Fibroblast of lung (primary cell): Measurements from ENCODE around the gene GRB2.

Source experiments
- CTCF ChIP-seq, 2 donors: IDR thresholded peaks in 1 of 2; conservative IDR thresholded peaks in 1 of 2; 1 replicate in 1 of 2; 2 replicates in 1 of 2; pipeline ENCODE4 v1.5.1; 2011 to 2012; ENCODE audit warnings: low read length in 2 of 2, control low read depth in 1 of 2, inconsistent platforms in 1 of 2, low read depth in 1 of 2, mild to moderate bottlenecking in 1 of 2
- EZH2 ChIP-seq: IDR thresholded peaks from 2 replicates; pipeline ENCODE4 v1.5.1; 2012; ENCODE audit warnings: low read length, control low read depth, mild to moderate bottlenecking; ENCODE audit errors: missing control alignments

GRCh38 chr17:75289115-75289831 lies 116.2 kb downstream of the GRB2 start, which contains the start of gene SLC25A19:
- peak; percentile 3 to 20 for TF ChIP-seq CTCF (conservative IDR thresholded peaks at IDR 0.05 in 1 of 2, IDR thresholded peaks at IDR 0.05 in 1 of 2; ENCODE audit: low read depth in 1 of 2, low read length in 2 of 2)
- TF ChIP-seq EZH2: no peak
